Kidney tubule cell (primary cell): ENCODE results near the gene MS4A13.
"Not testable (repeated sequence)": the region's sequence is repeated elsewhere in the genome, so short reads cannot be mapped to it uniquely, and the experiment has no call there.

ENCODE experiments used
- DNase-seq: peaks from one replicate; pipeline ENCODE4 v3.0.0-alpha.2; 2018; ENCODE audit warnings: low spot score

MS4A13 gene

GRCh38 chr11:60530454-60531100, 15.4 kb downstream of the MS4A13 start:
- DNase-seq: no peak

- DNase-seq: not testable (repeated sequence)
Measured at GRCh38 chr11:60532383-60532782, 17.2 kb downstream of the MS4A13 start.

- DNase-seq: not testable (repeated sequence)
Measured at GRCh38 chr11:60538627-60539026, 23.4 kb downstream of the MS4A13 start.

- no peak for DNase-seq
Measured at GRCh38 chr11:60544077-60544476, 28.9 kb downstream of the MS4A13 start.

- DNase-seq: no peak
Measured at GRCh38 chr11:60561254-60561653, 46.1 kb downstream of the MS4A13 start.

- no peak for DNase-seq
Measured at GRCh38 chr11:60563553-60564235, 48.5 kb downstream of the MS4A13 start.

- no peak for DNase-seq
Measured at GRCh38 chr11:60566776-60567175, 51.6 kb downstream of the MS4A13 start.

- DNase-seq: no peak
Measured at GRCh38 chr11:60570970-60571369, 55.8 kb downstream of the MS4A13 start.

GRCh38 chr11:60589611-60590010, 74.4 kb downstream of the MS4A13 start:
- no peak for DNase-seq
